CD4-positive, alpha-beta T cell treated with Interferon gamma for 1 hour (primary cell): Measurements from ENCODE around the gene ZBTB7B.

Experiments
- DNase-seq: peaks from one replicate; pipeline ENCODE4 v3.0.0-alpha.2; 2020

The ZBTB7B gene

DNA sequence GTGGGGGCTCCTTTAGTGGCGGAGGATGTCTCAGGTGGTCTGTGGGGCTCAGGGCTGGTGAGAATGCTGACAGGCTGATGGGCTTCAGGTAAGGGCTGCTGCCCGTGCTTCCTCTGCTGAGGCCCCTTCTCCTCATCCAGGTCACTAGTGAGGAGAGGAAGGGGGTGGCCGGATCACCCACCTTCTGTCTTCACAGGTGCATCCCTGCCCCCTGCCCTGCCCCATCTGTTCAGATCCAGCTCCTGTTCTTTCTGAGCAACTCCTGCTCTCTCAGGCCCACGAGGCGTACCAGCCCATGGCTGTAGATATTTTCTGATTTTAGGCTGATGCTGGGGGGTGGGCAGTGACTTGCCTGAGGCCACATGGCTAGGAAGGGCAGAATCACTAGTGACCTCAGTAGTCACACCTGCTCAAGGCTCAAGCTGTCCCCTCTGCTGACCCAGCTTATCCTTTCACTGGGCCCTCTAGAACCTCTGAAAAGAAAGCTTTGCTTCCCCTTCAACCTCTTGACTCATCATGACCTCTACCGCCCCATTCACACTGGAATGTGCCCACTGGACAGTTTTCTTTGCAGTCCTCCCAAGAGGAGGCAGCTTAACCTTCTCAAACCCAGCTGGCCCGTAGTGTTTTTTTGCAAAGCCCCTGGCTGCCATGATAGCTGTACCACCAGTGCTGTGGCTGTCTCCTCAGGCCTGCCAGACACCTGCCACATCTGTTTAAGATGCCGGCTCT lies 16.2 kb downstream of the ZBTB7B start:
- DNase-seq: no peak

DNA sequence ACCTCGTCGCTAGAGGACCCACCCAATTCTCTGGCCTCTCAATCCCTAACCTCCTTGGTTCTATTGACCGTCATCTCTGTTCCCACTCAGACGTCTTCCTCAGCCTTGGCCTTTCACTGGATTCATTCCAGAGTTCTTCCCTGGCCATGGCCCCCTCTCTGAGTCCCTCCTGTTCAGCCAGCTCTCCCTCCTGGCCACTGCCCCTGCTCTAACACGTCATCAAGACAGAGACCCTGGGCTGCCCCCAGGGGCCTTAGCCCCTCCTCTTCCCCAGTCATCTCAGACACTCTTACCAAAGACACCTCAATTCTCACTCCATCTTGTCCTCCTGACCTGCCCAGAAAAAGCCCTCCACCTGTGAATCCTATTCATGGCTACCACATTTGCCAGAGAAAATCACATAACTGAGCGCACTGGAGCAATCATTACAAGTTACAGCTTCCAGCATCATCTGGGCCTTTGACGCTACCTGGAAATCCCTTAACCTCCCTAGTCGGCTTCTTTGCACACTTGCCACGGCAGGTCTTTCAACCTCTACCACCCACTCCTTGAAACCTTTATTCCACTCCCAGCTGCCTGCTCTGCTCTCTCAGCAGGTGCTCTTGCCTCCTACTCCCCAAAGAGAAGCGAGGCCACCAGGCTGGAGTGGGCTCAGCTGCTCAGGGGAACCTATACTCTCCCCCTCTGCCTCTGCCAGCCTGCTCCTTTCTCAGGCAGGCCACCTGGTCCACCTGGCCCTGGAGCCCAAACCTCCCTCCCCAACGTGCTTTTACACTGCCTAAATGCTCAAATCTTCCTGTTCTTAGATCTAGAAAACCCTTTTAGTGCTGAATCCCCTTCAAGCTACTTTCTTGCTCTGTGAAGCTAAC lies 17.0 kb downstream of the ZBTB7B start:
- DNase-seq: no peak

DNA sequence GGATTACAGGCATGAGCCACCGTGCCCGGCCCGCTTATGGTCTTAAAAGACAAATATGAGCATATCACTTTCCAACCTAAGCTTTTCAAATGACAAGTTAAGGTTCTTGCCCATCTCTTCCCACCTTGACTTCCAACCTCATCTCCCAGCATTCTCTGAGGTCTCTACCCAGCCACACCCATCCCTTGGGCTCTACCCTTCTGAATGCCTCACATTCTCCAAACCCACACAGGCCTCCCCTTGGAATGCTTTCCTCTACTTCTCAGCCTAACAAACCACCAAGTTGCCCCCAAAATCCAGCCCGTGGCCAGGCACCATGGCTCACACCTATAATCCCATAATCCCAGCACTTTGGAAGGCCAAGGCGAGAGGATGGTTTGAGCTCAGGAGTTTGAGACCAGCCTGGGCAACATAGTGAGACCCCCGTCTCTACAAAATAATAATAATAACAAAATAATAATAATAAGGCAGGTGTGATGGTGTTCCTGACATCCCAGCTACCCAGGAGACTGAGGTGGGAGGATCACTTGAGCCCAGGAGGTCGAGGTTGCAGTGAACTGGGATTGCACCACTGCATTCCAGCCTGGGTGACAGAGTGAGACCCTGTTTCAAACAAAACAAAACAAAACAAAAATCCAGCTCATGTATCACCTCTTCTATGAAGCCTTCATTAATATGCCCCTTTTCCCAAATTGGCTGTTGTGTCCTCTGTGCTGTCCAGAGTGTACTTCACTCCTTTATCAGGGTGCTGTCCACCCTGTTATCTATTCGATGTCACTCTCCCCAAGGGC lies 19.7 kb downstream of the ZBTB7B start:
- DNase-seq: no peak

DNA sequence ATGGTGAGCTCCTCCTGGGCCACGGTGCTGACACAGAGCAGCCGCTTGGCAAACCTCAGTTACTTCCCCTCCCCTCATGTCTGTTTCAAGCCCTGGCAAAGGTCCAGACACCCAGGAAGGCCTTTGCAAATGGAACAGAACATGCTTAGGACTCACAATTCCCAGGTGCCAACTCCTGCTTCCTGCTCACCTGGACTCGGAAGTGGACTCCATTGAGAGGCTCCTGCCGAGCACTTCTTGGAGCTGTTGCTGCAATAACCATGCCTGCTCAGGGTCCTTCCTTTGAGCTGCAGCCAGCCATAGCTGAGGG lies 20.3 kb downstream of the ZBTB7B start:
- DNase-seq: no peak

DNA sequence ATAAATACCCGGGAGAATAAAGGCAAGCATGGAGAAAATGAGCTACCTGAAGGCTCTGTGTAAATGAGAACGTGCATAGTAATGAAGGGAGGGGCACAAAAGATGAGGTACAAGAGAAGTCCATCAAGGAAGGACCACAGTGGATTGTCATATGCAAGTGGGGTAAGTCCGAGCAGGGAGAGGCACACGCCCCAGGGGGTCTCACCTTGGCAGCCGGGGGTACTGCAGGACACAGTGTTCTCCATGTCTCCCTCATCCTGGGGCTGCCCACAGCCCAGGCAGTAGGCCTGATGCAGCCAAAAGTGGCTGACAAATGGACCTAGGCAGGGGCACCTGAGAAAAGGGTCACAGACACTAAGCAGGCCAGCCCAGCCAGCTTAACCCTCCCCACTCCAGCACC lies 21.0 kb downstream of the ZBTB7B start:
- DNase-seq: no peak

- DNase-seq: no peak
Measured at GRCh38 chr1:155024315-155024714, 21.7 kb downstream of the ZBTB7B start.

DNA sequence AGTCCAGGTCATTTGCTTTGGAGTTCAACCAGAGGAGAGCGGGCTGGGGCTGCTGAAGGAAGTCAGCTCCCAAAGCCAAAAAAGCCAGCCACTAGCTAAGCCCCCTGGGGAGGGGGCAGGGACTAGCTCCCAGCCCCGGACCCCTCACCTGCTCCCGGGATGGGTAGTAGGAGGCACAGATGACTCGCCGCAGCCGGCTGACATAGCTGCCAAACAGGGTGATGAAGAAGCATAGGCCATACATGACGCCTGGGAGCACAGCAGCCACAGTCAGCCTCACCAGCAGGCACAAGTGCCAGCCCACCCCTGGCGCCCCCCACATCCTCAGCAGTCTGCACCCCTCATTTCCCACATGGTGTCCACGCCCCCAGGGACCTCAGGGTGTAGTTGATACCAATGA lies 23.6 kb downstream of the ZBTB7B start:
- DNase-seq: no peak

GRCh38 chr1:155026588-155026987 lies 24.0 kb downstream of the ZBTB7B start:
- DNase-seq: no peak

- DNase-seq: no peak
Measured at GRCh38 chr1:155029513-155030242, 27.1 kb downstream of the ZBTB7B start.

- no peak for DNase-seq
Measured at GRCh38 chr1:155030243-155030795, 27.7 kb downstream of the ZBTB7B start.

GRCh38 chr1:155030899-155031298 lies 28.3 kb downstream of the ZBTB7B start:
- no peak for DNase-seq

GRCh38 chr1:155032886-155033285 lies 30.3 kb downstream of the ZBTB7B start:
- DNase-seq: no peak

GRCh38 chr1:155033524-155033923 lies 30.9 kb downstream of the ZBTB7B start, which contains the start of the genes DCST1 and DCST2:
DCST1 (plus strand) TSS chr1:155033824; CDS start chr1:155034037, 213 bp downstream.
DCST2 (minus strand) TSS chr1:155033781; CDS start chr1:155033701, 80 bp downstream.
- no peak for DNase-seq

- DNase-seq: no peak
Measured at GRCh38 chr1:155034318-155035208, 32.0 kb downstream of the ZBTB7B start.

GRCh38 chr1:155035936-155036335 lies 33.3 kb downstream of the ZBTB7B start:
- DNase-seq: no peak

DNA sequence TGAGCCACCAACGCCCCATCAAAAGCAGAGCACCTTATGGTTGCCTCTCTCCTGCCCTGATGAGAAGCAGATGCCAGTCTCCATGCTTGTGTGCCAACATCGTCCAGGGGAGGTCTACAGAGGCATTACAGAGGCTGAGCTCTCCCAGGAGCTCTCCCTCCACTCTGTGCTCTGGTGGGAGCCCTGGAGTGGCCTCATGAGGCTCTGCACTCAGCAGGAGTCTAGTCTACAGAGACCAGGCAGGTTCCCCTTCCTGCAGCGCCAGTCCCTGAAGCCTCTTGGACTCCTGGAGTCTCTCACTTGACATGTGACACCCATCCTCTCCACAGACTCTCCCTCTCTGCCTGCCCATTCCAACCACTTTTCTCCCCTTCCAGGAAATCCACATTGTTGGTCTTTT lies 34.4 kb downstream of the ZBTB7B start:
- DNase-seq: no peak

DNA sequence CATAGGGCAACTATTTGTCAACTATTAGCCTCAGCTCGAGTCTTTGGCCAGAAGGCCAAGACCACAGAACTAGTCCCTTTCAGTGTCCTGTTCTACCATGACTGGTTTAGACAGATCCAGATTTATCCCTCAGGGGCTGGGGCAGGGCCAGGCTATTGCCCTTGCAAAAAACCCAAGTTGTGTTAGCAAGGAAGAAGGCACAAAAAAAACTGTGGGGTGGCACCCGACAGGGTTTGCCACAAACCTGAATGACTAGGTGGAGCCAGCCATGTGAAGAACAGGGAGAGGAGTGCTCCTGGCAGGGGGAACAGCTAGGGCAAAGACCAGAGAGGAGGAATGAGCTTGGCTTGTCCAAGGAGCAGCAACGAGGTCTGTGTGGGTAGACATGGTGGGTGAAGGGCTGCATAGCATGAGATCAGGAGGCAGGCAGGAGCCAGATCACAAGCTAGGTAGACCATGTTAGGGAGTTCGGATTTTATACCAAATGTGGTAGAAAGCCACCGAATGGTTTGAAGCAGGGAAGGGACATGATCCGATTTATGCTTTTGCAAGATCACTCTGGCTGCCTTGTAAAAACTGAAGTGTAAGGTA lies 35.3 kb downstream of the ZBTB7B start:
- DNase-seq: no peak

DNA sequence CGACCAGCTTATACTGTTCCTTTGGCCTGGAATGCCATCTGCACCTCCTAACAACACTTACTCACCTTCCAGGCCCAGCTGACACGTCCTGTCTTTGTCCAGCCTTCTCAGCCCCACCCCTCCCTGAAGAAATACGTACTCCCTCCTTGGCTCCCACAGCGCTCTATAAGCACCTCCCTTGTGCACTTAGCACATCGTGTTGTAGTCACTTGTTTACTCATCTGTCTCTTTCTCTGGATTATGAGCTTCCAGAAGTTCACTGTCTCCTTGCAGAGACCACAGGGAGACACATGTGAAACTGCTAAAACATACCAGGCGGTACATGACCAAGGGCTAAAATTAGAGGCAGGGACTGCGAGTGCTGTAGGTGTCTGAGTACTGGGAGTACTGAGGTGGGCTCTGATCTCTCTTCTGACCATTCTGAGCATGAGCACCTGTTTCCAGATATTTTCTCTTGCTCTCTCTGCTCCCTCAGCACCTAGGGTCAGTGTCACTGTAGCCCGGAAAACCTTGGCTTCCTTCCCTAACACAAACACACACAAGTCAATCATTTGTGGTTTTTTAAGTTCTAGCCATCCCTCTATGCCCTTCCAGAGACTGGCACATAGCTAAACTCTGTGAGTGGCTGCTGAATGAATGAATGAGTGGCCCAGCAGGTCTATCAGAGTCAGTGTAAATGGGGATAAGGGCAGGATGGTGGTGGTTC lies 36.2 kb downstream of the ZBTB7B start:
- no peak for DNase-seq

DNA sequence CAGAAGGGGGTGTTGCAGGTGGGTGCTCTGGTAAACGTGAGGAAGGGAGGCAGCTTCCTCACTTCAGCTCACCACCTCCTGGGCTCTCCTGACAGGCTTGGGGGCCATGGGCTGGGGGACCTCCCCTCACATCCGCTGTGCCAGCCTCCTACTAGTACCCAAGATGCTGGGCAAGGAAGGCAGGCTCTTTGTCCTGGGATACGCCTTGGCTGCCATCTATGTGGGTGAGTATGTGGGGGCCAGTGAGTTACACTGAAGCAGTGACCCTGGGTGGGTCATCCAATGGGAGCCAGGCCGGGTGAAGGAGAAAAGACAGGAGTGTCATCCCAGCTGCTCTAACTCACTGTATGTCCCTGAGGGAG lies 36.7 kb downstream of the ZBTB7B start:
- DNase-seq: no peak

DNA sequence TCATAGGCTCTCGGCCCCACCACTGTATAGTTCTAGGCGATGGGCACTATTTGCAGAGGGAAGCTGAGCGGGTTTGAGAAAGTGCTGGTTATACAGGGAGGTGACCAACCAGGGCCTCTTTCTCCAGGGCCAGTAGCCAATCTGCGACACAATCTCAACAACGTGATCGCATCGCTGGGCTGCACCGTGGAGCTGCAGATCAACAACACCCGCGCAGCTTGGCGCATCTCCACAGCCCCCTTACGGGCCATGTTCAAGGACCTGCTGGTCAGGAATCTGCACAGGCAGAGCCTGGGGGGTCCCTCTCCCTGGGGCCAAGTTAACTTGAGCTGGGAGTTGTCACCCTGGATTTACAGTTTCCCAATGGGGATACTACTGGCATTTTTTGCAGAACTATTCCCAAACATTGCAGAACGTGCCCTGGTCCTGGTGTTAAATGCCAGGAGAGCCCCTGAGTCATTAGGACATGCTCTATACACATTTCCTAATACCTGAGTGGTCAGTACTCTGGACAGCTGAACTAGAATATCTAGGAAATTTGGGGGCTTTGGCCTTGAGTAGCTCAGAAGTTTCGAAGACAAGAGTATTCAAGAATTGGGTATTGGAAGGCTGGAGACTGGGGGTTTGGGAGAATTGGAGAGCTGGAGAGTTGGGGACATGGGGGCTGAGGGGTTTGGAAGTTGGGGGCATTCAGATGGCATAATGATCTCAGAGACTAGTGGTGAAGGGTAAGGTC lies 37.9 kb downstream of the ZBTB7B start:
- no peak for DNase-seq
